ENCODE results near the gene CDK14. TPM values are rescaled to one million over a fixed set of nuclear protein-coding genes. Genes with fewer than 3 reads are reported as not detected.

The CDK14 gene
- total RNA-seq, 2 donors from 2014 or later: 10.8 to 14.6 TPM

DNA sequence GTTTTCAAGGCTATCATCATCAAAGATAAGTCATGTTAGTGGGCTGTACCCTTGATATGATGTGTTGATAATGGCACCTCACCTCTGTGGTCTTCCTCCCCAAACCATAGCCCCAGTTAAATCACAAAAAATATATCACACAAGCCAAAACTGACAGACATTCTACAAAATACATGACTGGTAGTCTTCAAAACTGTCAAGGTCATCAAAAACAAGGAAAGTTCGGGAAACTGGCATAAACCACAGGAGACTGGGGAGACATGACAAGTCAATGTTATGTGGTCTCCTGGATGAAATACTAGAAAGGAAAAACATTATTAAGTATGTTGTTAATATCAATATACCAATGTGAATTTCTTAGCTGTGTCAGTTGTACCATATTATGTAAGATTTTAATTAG, 388.6 kb downstream of the CDK14 start:
- Histone ChIP-seq H3K9me3 (no peaks in the 10 kb centered on the region), H3K27me3 (replicated peaks; ENCODE audit: insufficient read depth) (no peaks in the 10 kb centered on the region), H3K4me1 (ENCODE audit: control insufficient read depth in 1 of 2, low read depth in 2 of 2) (no peaks in the 10 kb centered on the region), H3K36me3 (no peaks in the 10 kb centered on the region), H3K4me3 (no peak overlapping the region), H3K27ac (no peak overlapping the region)
- ATAC-seq (ENCODE audit: insufficient number of reproducible peaks, low FRiP score, low read depth) (no peak), DNase-seq (ENCODE audit: low spot score) (no peak)
- TF ChIP-seq, protein P1, sequence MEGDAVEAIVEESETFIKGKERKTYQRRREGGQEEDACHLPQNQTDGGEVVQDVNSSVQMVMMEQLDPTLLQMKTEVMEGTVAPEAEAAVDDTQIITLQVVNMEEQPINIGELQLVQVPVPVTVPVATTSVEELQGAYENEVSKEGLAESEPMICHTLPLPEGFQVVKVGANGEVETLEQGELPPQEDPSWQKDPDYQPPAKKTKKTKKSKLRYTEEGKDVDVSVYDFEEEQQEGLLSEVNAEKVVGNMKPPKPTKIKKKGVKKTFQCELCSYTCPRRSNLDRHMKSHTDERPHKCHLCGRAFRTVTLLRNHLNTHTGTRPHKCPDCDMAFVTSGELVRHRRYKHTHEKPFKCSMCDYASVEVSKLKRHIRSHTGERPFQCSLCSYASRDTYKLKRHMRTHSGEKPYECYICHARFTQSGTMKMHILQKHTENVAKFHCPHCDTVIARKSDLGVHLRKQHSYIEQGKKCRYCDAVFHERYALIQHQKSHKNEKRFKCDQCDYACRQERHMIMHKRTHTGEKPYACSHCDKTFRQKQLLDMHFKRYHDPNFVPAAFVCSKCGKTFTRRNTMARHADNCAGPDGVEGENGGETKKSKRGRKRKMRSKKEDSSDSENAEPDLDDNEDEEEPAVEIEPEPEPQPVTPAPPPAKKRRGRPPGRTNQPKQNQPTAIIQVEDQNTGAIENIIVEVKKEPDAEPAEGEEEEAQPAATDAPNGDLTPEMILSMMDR (IDR thresholded peaks at IDR 0.05): no peak

DNA sequence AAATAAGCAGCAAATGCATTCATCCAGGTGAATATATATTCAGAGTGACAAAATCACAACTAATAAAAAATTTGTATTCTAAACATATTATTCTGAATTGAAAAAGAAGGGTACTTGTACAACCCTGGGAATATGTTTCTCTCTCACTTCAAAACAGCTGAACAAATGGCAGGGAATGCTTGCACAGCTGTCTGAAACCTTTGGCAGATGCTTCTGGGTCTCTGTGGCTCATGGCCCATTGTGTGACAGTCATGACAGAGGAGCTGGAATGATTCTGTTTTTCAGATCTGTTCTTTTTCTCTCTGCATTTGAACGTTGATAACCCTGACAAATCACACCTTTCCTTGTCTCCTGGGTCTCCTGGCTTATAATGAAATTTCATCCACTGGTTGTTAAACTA, 392.4 kb downstream of the CDK14 start:
- no peaks in the 10 kb centered on the region for H3K4me1 ChIP-seq (ENCODE audit: control insufficient read depth in 1 of 2, low read depth in 2 of 2)
- ATAC-seq (ENCODE audit: insufficient number of reproducible peaks, low FRiP score, low read depth): no peak
- DNase-seq (ENCODE audit: low spot score): no peak
- no peak overlapping the region for H3K4me3 ChIP-seq
- H3K27me3 ChIP-seq (replicated peaks; ENCODE audit: insufficient read depth): no peaks in the 10 kb centered on the region
- TF ChIP-seq, protein P1 (IDR thresholded peaks at IDR 0.05): no peak
- H3K9me3 ChIP-seq: no peaks in the 10 kb centered on the region
- H3K27ac ChIP-seq: no peak overlapping the region
- H3K36me3 ChIP-seq: no peaks in the 10 kb centered on the region

DNA sequence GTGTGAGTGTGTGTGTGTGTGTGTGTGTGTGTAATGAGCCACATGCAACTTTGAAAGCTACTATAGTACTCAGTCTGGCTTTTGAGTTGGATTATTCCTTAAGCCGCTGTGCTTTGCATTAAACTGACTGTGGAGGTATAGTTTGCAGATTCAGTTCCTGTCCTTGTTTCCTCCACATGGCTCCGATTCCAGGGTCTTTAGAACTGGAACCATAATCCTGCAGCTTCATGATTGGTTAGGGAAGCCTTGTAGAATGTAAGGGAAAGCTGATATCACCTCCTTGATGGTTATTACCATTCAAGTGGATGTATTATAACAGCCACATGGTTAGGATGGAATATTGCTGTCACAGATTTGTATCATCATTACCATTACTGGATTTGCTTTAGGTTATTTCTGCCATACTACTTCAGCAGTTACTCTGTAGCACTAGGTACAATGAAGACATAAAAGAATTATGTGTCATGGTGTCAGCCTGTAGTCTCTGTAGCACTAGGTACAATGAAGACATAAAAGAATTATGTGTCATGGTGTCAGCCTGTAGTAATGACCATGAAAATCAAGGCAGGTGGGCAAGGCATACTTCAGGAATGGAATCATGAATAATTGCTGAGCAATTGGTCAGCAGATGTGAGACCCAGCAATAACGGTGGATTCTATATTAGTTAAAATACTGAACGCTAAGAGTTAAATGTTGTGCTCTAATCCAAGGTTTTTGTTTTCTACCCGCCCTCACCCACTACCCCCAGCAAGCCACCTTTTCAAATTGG, 393.1 kb downstream of the CDK14 start:
- DNase-seq (ENCODE audit: low spot score) (no peak), ATAC-seq (ENCODE audit: insufficient number of reproducible peaks, low FRiP score, low read depth) (no peak)
- TF ChIP-seq, protein P1 (IDR thresholded peaks at IDR 0.05): no peak

DNA sequence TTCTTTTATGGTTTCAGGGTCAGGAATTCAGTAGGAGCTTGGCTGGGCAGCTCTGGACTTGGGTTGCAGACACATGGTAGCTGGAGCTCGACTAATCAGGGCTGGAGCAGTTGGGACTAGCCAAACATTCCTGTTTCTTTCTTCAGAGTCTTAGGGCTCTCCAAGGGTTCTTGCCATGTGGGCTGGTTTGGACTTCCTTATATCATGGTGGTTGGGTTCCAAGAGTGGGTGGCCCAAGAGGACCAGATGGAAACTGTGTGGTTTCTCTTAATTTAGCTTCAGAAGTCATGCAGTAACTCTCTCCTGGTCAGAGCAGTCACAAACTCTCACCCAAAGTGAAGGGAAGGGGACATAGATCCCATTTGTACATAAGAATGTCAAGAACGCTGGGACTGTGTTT, 398.0 kb downstream of the CDK14 start:
- no peak for ATAC-seq (ENCODE audit: insufficient number of reproducible peaks, low FRiP score, low read depth)
- no peaks in the 10 kb centered on the region for H3K27me3 ChIP-seq (replicated peaks; ENCODE audit: insufficient read depth)
- H3K27ac ChIP-seq: no peak overlapping the region
- no peaks in the 10 kb centered on the region for H3K36me3 ChIP-seq
- TF ChIP-seq, protein P1 (IDR thresholded peaks at IDR 0.05): no peak
- H3K4me1 ChIP-seq (ENCODE audit: control insufficient read depth in 1 of 2, low read depth in 2 of 2): no peaks in the 10 kb centered on the region
- H3K9me3 ChIP-seq: no peaks in the 10 kb centered on the region
- no peak for DNase-seq (ENCODE audit: low spot score)
- H3K4me3 ChIP-seq: no peak overlapping the region

More for the DNA sequence above, 393.1 kb downstream of the CDK14 start:
- H3K4me3 ChIP-seq: no peak overlapping the region
- no peaks in the 10 kb centered on the region for H3K4me1 ChIP-seq (ENCODE audit: control insufficient read depth in 1 of 2, low read depth in 2 of 2)
- no peak overlapping the region for H3K27ac ChIP-seq
- H3K9me3 ChIP-seq: no peaks in the 10 kb centered on the region
- no peaks in the 10 kb centered on the region for H3K36me3 ChIP-seq
- H3K27me3 ChIP-seq (replicated peaks; ENCODE audit: insufficient read depth): no peaks in the 10 kb centered on the region

DNA sequence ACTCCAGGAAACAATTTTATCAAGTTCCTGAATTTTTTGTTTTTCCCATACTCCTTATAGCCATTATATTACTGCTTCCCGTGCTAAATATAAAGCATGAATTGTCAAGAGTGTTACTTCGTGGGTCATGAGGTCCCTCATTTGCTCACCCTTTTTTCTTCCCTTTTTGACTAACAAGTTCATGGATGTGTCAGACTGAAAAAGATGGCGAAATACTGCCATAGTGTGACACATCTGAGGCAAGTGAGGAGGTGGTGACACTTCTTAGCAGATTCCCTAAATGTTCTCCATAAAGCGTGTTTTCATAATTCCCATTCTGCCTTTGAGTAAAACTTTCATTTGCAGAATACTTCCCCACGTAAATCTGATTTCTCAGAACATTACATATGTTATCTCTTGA, 398.5 kb downstream of the CDK14 start:
- Histone ChIP-seq H3K27ac (no peak overlapping the region), H3K4me3 (no peak overlapping the region), H3K9me3 (no peaks in the 10 kb centered on the region), H3K27me3 (replicated peaks; ENCODE audit: insufficient read depth) (no peaks in the 10 kb centered on the region), H3K4me1 (ENCODE audit: control insufficient read depth in 1 of 2, low read depth in 2 of 2) (no peaks in the 10 kb centered on the region), H3K36me3 (no peaks in the 10 kb centered on the region)
- DNase-seq (ENCODE audit: low spot score): no peak
- TF ChIP-seq, protein P1 (IDR thresholded peaks at IDR 0.05): no peak
- ATAC-seq (ENCODE audit: insufficient number of reproducible peaks, low FRiP score, low read depth): no peak

All from thoracic aorta (tissue), 2 donors.